Stimulated activated naive B cell treated with anti-CD40 and anti-IgM and Interleukin-4, amounts not matched to agents 10 μg/mL and 1 μg/mL and 100 μg/mL, for 72 hours (primary cell): ENCODE results near the gene SMIM38.

Experiments used
- ATAC-seq, 2 donors: fragments of 150-1000 bp; cut with Tn5 transposase; replicated peaks; 2 replicates each; pipeline ENCODE4 v1.10.0; 2021; ENCODE audit warnings: moderate library complexity in 1 of 2
- DNase-seq: peaks from one replicate; pipeline ENCODE4 v3.0.0; 2021
- H3K27ac Mint-ChIP-seq: one replicate; pipeline ENCODE4 v1.8.0; 2022; ENCODE audit warnings: mild to moderate bottlenecking, mixed read lengths
- H3K27me3 Mint-ChIP-seq, 2 donors: one replicate each; pipeline ENCODE4 v1.8.0; 2022; ENCODE audit warnings: mixed read lengths in 2 of 2
- H3K36me3 Mint-ChIP-seq, 2 donors: one replicate each; pipeline ENCODE4 v1.8.0; 2022; ENCODE audit warnings: mixed read lengths in 2 of 2, mild to moderate bottlenecking in 1 of 2
- H3K4me1 Mint-ChIP-seq, 2 donors: one replicate each; pipeline ENCODE4 v1.8.0; 2022; ENCODE audit warnings: mixed read lengths in 2 of 2, mild to moderate bottlenecking in 1 of 2
- H3K4me3 Mint-ChIP-seq, 2 donors: one replicate each; pipeline ENCODE4 v1.8.0; 2022; ENCODE audit warnings: mild to moderate bottlenecking in 2 of 2, mixed read lengths in 2 of 2, moderate library complexity in 1 of 2
- H3K9me3 Mint-ChIP-seq, 2 donors: one replicate each; pipeline ENCODE4 v1.8.0; 2022; ENCODE audit warnings: mixed read lengths in 2 of 2, mild to moderate bottlenecking in 1 of 2

Gene SMIM38

GRCh38 chr11:69154211-69154913 lies 1.4 kb upstream of the SMIM38 start:
- peaks cover 2 to 6% of the 10 kb centered on the region in 2 donors for H3K36me3 Mint-ChIP-seq
- H3K9me3 Mint-ChIP-seq, result peaks cover 0 to 3% of the 10 kb centered on the region in 2 donors
- ATAC-seq, result no peak
- H3K4me3 Mint-ChIP-seq, result no peak overlapping the region
- DNase-seq, result no peak
- no peak overlapping the region for H3K27ac Mint-ChIP-seq
- peaks cover 14 to 31% of the 10 kb centered on the region in 2 donors for H3K4me1 Mint-ChIP-seq
- peaks cover 6 to 12% of the 10 kb centered on the region in 2 donors for H3K27me3 Mint-ChIP-seq

GRCh38 chr11:69154938-69155301 lies 815 bp upstream of the SMIM38 start:
- Mint-ChIP-seq H3K4me1 (peaks cover 16 to 31% of the 10 kb centered on the region in 2 donors), H3K9me3 (peaks cover 0 to 3% of the 10 kb centered on the region in 2 donors), H3K27me3 (peaks cover 6 to 12% of the 10 kb centered on the region in 2 donors), H3K36me3 (peaks cover 2 to 10% of the 10 kb centered on the region in 2 donors), H3K27ac (peak overlapping the region; percentile 47), H3K4me3 (no peak overlapping the region)
- no peak for ATAC-seq
- no peak for DNase-seq

DNA sequence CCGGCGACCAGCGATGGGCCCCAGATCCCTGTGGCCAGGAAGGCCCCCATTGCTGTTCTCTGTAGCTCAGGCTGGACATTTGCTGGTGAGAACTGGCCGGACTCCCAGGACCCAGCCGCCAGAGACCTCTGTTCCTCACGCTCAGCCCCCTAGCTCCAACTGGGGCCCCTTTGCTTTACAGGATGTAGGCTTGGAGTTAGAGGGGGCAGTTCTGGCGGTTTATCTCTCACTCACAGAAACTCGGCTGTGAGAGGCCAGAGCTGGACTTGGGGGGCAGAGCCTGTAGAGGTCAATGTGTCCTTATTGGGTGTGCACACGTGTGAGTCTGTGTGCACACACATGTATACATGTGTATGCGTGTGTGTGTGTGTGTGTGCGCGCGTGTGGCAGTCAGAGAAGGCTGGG lies 502 bp downstream of the SMIM38 start:
- no peak for DNase-seq
- H3K27me3 Mint-ChIP-seq, result peaks cover 6 to 9% of the 10 kb centered on the region in 2 donors
- H3K36me3 Mint-ChIP-seq, result peaks cover 0 to 10% of the 10 kb centered on the region in 2 donors
- H3K4me3 Mint-ChIP-seq, result peak overlapping the region in 1 of 2 donors; percentile 41
- ATAC-seq, result no peak
- peaks cover 16 to 31% of the 10 kb centered on the region in 2 donors for H3K4me1 Mint-ChIP-seq
- H3K27ac Mint-ChIP-seq, result peak overlapping the region; percentile 91
- H3K9me3 Mint-ChIP-seq, result no peaks in the 10 kb centered on the region

- Mint-ChIP-seq H3K4me1 (peaks cover 16 to 31% of the 10 kb centered on the region in 2 donors), H3K4me3 (peak overlapping the region in 1 of 2 donors; percentile 41), H3K36me3 (peaks cover 0 to 10% of the 10 kb centered on the region in 2 donors), H3K27me3 (peaks cover 6 to 9% of the 10 kb centered on the region in 2 donors), H3K27ac (no peak overlapping the region), H3K9me3 (no peaks in the 10 kb centered on the region)
- no peak for DNase-seq
- ATAC-seq, result no peak
Observed at GRCh38 chr11:69156673-69157155, 979 bp downstream of the SMIM38 start.

- Mint-ChIP-seq H3K27me3 (peaks cover 6 to 9% of the 10 kb centered on the region in 2 donors), H3K36me3 (peaks cover 0 to 10% of the 10 kb centered on the region in 2 donors), H3K4me1 (peaks cover 16 to 31% of the 10 kb centered on the region in 2 donors), H3K4me3 (peak overlapping the region in 1 of 2 donors; percentile 29), H3K9me3 (no peaks in the 10 kb centered on the region), H3K27ac (peak overlapping the region; percentile 77)
- ATAC-seq, result no peak
- DNase-seq, result no peak
Observed at GRCh38 chr11:69157156-69157821, 1.6 kb downstream of the SMIM38 start.

GRCh38 chr11:69157822-69158231 lies 2.1 kb downstream of the SMIM38 start:
- no peak for DNase-seq
- Mint-ChIP-seq H3K27me3 (peaks cover 6 to 9% of the 10 kb centered on the region in 2 donors), H3K27ac (no peak overlapping the region), H3K36me3 (peaks cover 0 to 14% of the 10 kb centered on the region in 2 donors), H3K4me3 (no peak overlapping the region), H3K9me3 (peaks cover 3 to 5% of the 10 kb centered on the region in 2 donors), H3K4me1 (peaks cover 14 to 31% of the 10 kb centered on the region in 2 donors)
- ATAC-seq, result no peak

DNA sequence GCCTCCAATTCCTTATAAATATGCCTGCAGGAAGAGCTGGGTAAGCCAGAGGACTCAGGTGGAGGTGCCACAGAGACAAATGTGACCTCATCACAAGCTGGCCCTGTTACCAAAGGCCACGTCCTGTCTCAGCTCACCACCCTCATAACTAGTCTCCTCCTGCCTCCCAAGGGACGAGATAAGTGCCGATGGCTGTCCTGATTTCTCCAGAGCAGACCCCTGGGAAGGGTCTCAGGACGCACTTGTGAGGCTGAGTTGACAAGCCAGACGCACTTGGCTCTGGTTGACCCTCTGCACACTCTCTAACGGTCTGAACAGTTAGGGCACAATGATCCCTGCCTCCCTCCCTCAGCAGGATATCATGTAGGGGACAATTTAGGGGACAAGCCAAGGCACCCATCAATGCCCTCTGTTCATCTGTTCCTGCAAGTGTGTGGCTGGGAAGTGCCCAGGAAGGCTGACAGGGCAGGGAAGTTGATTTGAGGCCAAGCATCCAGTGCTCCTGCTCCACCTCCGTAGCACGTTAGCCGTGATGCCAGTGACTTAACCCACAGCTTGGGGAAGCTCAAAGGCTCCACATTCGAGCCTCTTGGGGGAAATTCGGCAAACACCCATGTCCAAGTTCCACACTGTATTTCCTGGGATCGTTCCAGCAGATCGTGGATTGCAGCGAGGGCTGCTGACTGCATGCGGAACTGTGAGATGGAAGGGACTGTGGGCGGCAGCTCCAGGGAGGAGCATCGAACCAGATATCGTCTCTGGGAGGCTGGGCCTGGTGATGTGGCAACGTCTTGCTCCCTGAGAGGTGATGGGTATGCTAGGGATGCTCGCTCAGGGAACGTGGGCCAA lies 2.8 kb downstream of the SMIM38 start:
- Mint-ChIP-seq H3K36me3 (peaks cover 0 to 19% of the 10 kb centered on the region in 2 donors), H3K27me3 (peaks cover 6 to 9% of the 10 kb centered on the region in 2 donors), H3K9me3 (peaks cover 5 to 10% of the 10 kb centered on the region in 2 donors), H3K4me1 (peaks cover 12 to 26% of the 10 kb centered on the region in 2 donors), H3K4me3 (no peak overlapping the region), H3K27ac (no peak overlapping the region)
- DNase-seq (no peak), ATAC-seq (no peak)

GRCh38 chr11:69159150-69159852 lies 3.6 kb downstream of the SMIM38 start:
- no peak overlapping the region for H3K4me3 Mint-ChIP-seq
- H3K27ac Mint-ChIP-seq, result no peak overlapping the region

DNA sequence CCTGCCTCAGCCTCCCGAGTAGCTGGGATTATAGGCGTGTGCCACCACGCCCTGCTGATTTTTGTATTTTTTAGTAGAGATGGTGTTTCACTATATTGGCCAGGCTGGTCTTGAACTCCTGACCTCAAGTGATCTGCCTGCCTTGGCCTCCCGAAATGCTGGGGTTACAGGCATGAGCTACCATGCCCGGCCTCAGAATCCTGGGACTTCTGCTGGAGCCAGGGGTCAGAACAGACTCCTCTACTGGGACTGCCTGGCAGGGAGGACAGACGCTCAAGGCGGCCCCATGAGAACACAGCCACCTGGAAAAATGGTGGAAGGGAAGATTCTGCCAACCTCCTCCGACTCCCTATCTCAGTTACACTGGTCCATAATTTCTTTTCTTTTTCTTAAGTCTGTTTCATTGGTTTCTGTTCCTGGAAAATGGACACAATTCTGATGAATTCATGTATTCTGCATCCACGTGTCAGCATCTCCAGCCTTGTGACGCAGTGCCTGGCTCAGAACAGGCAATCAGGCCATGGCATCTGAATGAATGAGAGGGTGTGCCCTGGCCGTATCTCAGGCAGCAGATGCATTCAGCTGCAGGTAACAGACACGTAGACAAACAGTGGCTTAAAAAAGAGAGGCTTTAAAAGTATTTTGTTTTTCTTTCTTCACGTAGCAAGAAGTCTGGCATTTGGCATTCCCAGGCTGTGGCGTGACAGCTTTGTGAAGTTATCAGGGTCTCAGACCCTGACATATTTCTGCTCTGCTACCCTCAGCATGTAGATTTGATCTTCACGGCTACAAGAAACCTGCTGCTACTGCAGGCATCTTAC lies 4.8 kb downstream of the SMIM38 start:
- peaks cover 3 to 28% of the 10 kb centered on the region in 2 donors for H3K36me3 Mint-ChIP-seq
- H3K9me3 Mint-ChIP-seq, result peaks cover 9 to 16% of the 10 kb centered on the region in 2 donors
- peaks cover 10 to 17% of the 10 kb centered on the region in 2 donors for H3K27me3 Mint-ChIP-seq
- H3K4me1 Mint-ChIP-seq, result peaks cover 12 to 15% of the 10 kb centered on the region in 2 donors
- no peak for DNase-seq
- ATAC-seq, result no peak
- H3K4me3 Mint-ChIP-seq, result no peak overlapping the region
- H3K27ac Mint-ChIP-seq, result no peak overlapping the region

More at GRCh38 chr11:69159150-69159852, 3.6 kb downstream of the SMIM38 start:
- DNase-seq (no peak), ATAC-seq (no peak)
- Mint-ChIP-seq H3K27me3 (peaks cover 6 to 13% of the 10 kb centered on the region in 2 donors), H3K9me3 (peaks cover 9 to 16% of the 10 kb centered on the region in 2 donors), H3K4me1 (peaks cover 9 to 18% of the 10 kb centered on the region in 2 donors), H3K36me3 (peaks cover 3 to 26% of the 10 kb centered on the region in 2 donors)

- Mint-ChIP-seq H3K27me3 (peaks cover 7 to 18% of the 10 kb centered on the region in 2 donors), H3K4me3 (no peak overlapping the region), H3K27ac (no peak overlapping the region), H3K9me3 (peaks cover 9 to 16% of the 10 kb centered on the region in 2 donors), H3K4me1 (peaks cover 8 to 15% of the 10 kb centered on the region in 2 donors), H3K36me3 (peaks cover 3 to 28% of the 10 kb centered on the region in 2 donors)
- DNase-seq (no peak), ATAC-seq (no peak)
Observed at GRCh38 chr11:69161117-69161407, 5.3 kb downstream of the SMIM38 start.

DNA sequence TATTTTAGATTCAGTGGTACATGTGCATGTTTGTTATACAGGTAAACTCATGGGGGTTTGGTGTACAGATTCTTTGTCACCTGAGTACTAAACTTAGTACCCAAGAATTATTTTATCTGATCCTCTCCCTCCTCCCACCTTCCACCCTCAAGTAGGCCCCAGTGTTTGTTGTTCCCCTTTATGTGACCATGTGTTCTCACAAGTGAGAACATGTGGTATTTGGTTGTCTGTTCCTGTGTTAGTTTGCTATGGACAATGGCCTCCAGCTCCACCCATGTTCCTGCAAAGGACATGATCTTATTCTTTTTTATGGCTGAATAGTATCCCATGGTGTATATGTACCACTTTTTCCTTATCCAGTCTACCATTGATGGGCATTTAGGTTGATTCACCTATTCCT lies 6.8 kb downstream of the SMIM38 start:
- peaks cover 3 to 28% of the 10 kb centered on the region in 2 donors for H3K36me3 Mint-ChIP-seq
- H3K27ac Mint-ChIP-seq, result peak overlapping the region; percentile 14
- H3K4me3 Mint-ChIP-seq, result no peak overlapping the region
- peaks cover 16 to 20% of the 10 kb centered on the region in 2 donors for H3K27me3 Mint-ChIP-seq
- no peak for ATAC-seq
- no peak for DNase-seq
- peaks cover 9 to 16% of the 10 kb centered on the region in 2 donors for H3K9me3 Mint-ChIP-seq
- H3K4me1 Mint-ChIP-seq, result peaks cover 18 to 25% of the 10 kb centered on the region in 2 donors

GRCh38 chr11:69163842-69164241 lies 8.1 kb downstream of the SMIM38 start:
- no peak for DNase-seq
- no peak overlapping the region for H3K4me3 Mint-ChIP-seq
- H3K36me3 Mint-ChIP-seq, result peaks cover 3 to 27% of the 10 kb centered on the region in 2 donors
- H3K27ac Mint-ChIP-seq, result no peak overlapping the region
- peaks cover 19 to 23% of the 10 kb centered on the region in 2 donors for H3K27me3 Mint-ChIP-seq
- no peak for ATAC-seq
- peaks cover 9 to 16% of the 10 kb centered on the region in 2 donors for H3K9me3 Mint-ChIP-seq
- H3K4me1 Mint-ChIP-seq, result peaks cover 23 to 30% of the 10 kb centered on the region in 2 donors

- DNase-seq, result no peak
- peaks cover 12 to 24% of the 10 kb centered on the region in 2 donors for H3K9me3 Mint-ChIP-seq
- ATAC-seq, result no peak
Observed at GRCh38 chr11:69164824-69165223, 9.1 kb downstream of the SMIM38 start.

More at GRCh38 chr11:69164824-69165223, 9.1 kb downstream of the SMIM38 start:
- H3K4me1 Mint-ChIP-seq, result peaks cover 20 to 30% of the 10 kb centered on the region in 2 donors
- H3K27me3 Mint-ChIP-seq, result peaks cover 25 to 27% of the 10 kb centered on the region in 2 donors
- no peak overlapping the region for H3K4me3 Mint-ChIP-seq
- peaks cover 3 to 21% of the 10 kb centered on the region in 2 donors for H3K36me3 Mint-ChIP-seq
- no peak overlapping the region for H3K27ac Mint-ChIP-seq
